GM18951 (cell line): Measurements from ENCODE around the gene DOCK2.

Source experiments
- POLR2A ChIP-seq: IDR thresholded peaks from 4 replicates; pipeline ENCODE4 v1.6.1; 2011; ENCODE audit warnings: mild to moderate bottlenecking; ENCODE audit not compliant: insufficient read length, insufficient read depth; ENCODE audit errors: extremely low read depth
- in situ Hi-C: fragments of 300-500 bp; cut with MboI; formaldehyde crosslinking; loops from one replicate; pipeline ENCODE4 v1.12.0; 2022; ENCODE audit warnings: low sequenced_read_pairs, mixed read lengths, inconsistent platforms; ENCODE audit not compliant: unreplicated experiment

Gene DOCK2

GRCh38 chr5:169911448-169912212 is 274.6 kb downstream of the DOCK2 start:
- no peak for TF ChIP-seq POLR2A
- in situ Hi-C loops, result no loop called here

GRCh38 chr5:169913479-169913878 is 276.4 kb downstream of the DOCK2 start:
- in situ Hi-C loops, result no loop called here
- no peak for TF ChIP-seq POLR2A

GRCh38 chr5:169914766-169915165 is 277.7 kb downstream of the DOCK2 start:
- in situ Hi-C loops, result no loop called here

GRCh38 chr5:169917500-169917899 is 280.4 kb downstream of the DOCK2 start:
- no peak for TF ChIP-seq POLR2A
- in situ Hi-C loops, result no loop called here

More at GRCh38 chr5:169914766-169915165, 277.7 kb downstream of the DOCK2 start:
- TF ChIP-seq POLR2A, result no peak

GRCh38 chr5:169918228-169918627 is 281.2 kb downstream of the DOCK2 start:
- in situ Hi-C loops, result no loop called here
- no peak for TF ChIP-seq POLR2A

- TF ChIP-seq POLR2A, result no peak
Measured at GRCh38 chr5:169920474-169920873, 283.4 kb downstream of the DOCK2 start.

GRCh38 chr5:169921384-169921783 is 284.3 kb downstream of the DOCK2 start:
- in situ Hi-C loops, result no loop called here
- no peak for TF ChIP-seq POLR2A

More at GRCh38 chr5:169920474-169920873, 283.4 kb downstream of the DOCK2 start:
- in situ Hi-C loops, result no loop called here

GRCh38 chr5:169921949-169922348 is 284.9 kb downstream of the DOCK2 start:
- in situ Hi-C loops, result no loop called here
- TF ChIP-seq POLR2A, result no peak

GRCh38 chr5:169922474-169922873 is 285.4 kb downstream of the DOCK2 start:
- in situ Hi-C loops, result no loop called here
- no peak for TF ChIP-seq POLR2A

GRCh38 chr5:169923988-169924387 is 286.9 kb downstream of the DOCK2 start:
- TF ChIP-seq POLR2A, result no peak
- in situ Hi-C loops, result no loop called here

- in situ Hi-C loops, result no loop called here
- TF ChIP-seq POLR2A, result no peak
Measured at GRCh38 chr5:169933127-169933526, 296.1 kb downstream of the DOCK2 start.

GRCh38 chr5:169933616-169934015 is 296.5 kb downstream of the DOCK2 start:
- no peak for TF ChIP-seq POLR2A
- in situ Hi-C loops, result no loop called here

- TF ChIP-seq POLR2A, result no peak
- in situ Hi-C loops, result no loop called here
Measured at GRCh38 chr5:169934990-169935389, 297.9 kb downstream of the DOCK2 start.

GRCh38 chr5:169935762-169936161 is 298.7 kb downstream of the DOCK2 start:
- TF ChIP-seq POLR2A, result no peak
- in situ Hi-C loops, result no loop called here
